ENCODE data around the gene NUDT21.

Gene NUDT21

DNA sequence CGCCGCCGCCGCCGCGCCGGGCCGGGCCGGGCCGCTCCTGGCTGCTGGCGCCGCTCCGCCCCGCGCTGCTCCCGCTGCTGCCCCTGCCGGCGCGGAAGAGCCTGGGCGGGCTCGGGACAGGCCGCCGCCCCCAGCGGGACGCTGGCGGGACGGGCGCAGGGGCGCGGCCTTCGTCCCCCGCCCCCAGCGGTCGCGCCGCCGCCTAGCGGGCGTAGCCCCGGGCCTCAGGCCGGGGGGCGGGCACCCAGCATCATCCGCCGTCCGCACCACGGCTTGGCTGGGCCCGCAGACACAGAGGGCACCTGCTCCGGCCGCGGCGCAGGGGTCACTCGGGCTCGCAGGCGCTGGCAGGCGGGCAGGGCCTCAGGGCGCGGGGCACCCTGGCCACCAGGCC lies 25.7 kb downstream of the NUDT21 start, which contains the start of gene AMFR:
AMFR (minus strand) TSS at position 107 of the 394 bp plus-strand sequence. CDS start 218 bp downstream, outside the sequence.
- Histone ChIP-seq H3K9me2 (replicated peaks; ENCODE audit: low read depth, low read length) (no peaks in the 10 kb centered on the region), H3K4me3 (ENCODE audit: low read length, poor library complexity, severe bottlenecking) (peak within 1 kb of the TSS; percentile 82), H3K4me1 (ENCODE audit: insufficient read depth, low read length, poor library complexity, severe bottlenecking) (peaks cover 37% of the 10 kb centered on the region), H3K79me2 (ENCODE audit: insufficient read depth, low read length) (peaks cover 46% of the 10 kb centered on the region), H2AFZ (ENCODE audit: low read length) (peak within 1 kb of the TSS; percentile 51; the same call in 1 of the 2 replicates), H3K9ac (ENCODE audit: low read depth, low read length, poor library complexity, severe bottlenecking) (peak within 1 kb of the TSS; percentile 79), H3F3A (ENCODE audit: low read depth) (peaks cover 7% of the 10 kb centered on the region; the same call in 1 of the 2 replicates), H4K20me1 (ENCODE audit: insufficient read depth, low read length, poor library complexity, severe bottlenecking) (peaks cover 35% of the 10 kb centered on the region), H3K36me3 (ENCODE audit: insufficient read depth, low read length) (peaks cover 10% of the 10 kb centered on the region), H3K27me3 (ENCODE audit: insufficient read depth, low read length, poor library complexity, severe bottlenecking) (no peaks in the 10 kb centered on the region), H3K9me3 (ENCODE audit: insufficient read depth, low read depth, low read length) (no peaks in the 10 kb centered on the region), H3K4me2 (ENCODE audit: low read depth, low read length, poor library complexity, severe bottlenecking) (peak within 1 kb of the TSS; percentile 86)
- TF ChIP-seq EZH2phosphoT487 (IDR thresholded peaks at IDR 0.05; ENCODE audit: borderline replicate concordance): no peak
- TF ChIP-seq, protein P1, sequence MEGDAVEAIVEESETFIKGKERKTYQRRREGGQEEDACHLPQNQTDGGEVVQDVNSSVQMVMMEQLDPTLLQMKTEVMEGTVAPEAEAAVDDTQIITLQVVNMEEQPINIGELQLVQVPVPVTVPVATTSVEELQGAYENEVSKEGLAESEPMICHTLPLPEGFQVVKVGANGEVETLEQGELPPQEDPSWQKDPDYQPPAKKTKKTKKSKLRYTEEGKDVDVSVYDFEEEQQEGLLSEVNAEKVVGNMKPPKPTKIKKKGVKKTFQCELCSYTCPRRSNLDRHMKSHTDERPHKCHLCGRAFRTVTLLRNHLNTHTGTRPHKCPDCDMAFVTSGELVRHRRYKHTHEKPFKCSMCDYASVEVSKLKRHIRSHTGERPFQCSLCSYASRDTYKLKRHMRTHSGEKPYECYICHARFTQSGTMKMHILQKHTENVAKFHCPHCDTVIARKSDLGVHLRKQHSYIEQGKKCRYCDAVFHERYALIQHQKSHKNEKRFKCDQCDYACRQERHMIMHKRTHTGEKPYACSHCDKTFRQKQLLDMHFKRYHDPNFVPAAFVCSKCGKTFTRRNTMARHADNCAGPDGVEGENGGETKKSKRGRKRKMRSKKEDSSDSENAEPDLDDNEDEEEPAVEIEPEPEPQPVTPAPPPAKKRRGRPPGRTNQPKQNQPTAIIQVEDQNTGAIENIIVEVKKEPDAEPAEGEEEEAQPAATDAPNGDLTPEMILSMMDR (conservative IDR thresholded peaks at IDR 0.05; ENCODE audit: low read length): 0 out of 2 replicates have a peak, but pooled peaks have one; percentile 19

DNA sequence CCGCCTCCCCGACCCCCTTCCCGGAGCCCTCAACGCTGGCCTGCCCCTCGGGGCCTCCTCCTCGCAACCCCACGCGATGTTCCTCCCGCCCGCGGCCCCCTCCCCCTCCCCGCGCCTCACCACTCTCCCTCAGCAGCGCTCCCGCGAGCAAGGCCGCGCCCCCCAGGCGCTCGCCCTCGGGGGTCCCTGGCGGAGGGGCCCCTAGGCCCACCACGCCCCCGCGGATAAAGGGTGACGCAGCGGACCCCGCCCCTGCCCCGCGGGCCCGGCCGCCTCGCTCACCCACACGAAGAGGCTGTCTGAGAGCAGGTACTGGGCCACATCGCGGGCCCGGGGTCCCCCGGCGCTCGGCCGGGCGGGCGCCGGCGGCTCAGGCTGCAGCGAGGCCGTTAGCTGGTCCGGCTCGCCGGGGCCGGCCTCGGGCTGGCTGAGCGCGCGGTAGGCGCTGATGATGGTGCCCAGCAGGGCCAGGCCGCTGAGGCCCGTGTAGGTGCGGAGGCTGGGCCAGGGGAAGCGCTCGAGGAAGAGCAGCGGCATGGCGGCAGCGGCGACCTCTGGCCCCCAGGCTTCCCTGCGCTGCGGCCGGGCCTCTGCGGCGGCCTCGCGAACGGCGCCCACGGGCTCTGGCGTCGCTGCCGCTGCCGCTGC lies 26.2 kb downstream of the NUDT21 start:
- H3K4me1 ChIP-seq (ENCODE audit: insufficient read depth, low read length, poor library complexity, severe bottlenecking): peaks cover 42% of the 10 kb centered on the region
- no peak for TF ChIP-seq EZH2phosphoT487 (IDR thresholded peaks at IDR 0.05; ENCODE audit: borderline replicate concordance)
- TF ChIP-seq, protein P1 (conservative IDR thresholded peaks at IDR 0.05; ENCODE audit: low read length): no peak
- no peaks in the 10 kb centered on the region for H3K9me3 ChIP-seq (ENCODE audit: insufficient read depth, low read depth, low read length)
- peaks cover 5% of the 10 kb centered on the region for H3K36me3 ChIP-seq (ENCODE audit: insufficient read depth, low read length)
- H4K20me1 ChIP-seq (ENCODE audit: insufficient read depth, low read length, poor library complexity, severe bottlenecking): peaks cover 40% of the 10 kb centered on the region
- peak overlapping the region; percentile 86 for H3K4me2 ChIP-seq (ENCODE audit: low read depth, low read length, poor library complexity, severe bottlenecking)
- peak overlapping the region; percentile 51; the same call in 1 of the 2 replicates for H2AFZ ChIP-seq (ENCODE audit: low read length)
- no peaks in the 10 kb centered on the region for H3K27me3 ChIP-seq (ENCODE audit: insufficient read depth, low read length, poor library complexity, severe bottlenecking)
- peak overlapping the region; percentile 82 for H3K4me3 ChIP-seq (ENCODE audit: low read length, poor library complexity, severe bottlenecking)
- peak overlapping the region; percentile 79 for H3K9ac ChIP-seq (ENCODE audit: low read depth, low read length, poor library complexity, severe bottlenecking)
- H3K79me2 ChIP-seq (ENCODE audit: insufficient read depth, low read length): peaks cover 51% of the 10 kb centered on the region
- peaks cover 7% of the 10 kb centered on the region; the same call in 1 of the 2 replicates for H3F3A ChIP-seq (ENCODE audit: low read depth)
- H3K9me2 ChIP-seq (replicated peaks; ENCODE audit: low read depth, low read length): no peaks in the 10 kb centered on the region

DNA sequence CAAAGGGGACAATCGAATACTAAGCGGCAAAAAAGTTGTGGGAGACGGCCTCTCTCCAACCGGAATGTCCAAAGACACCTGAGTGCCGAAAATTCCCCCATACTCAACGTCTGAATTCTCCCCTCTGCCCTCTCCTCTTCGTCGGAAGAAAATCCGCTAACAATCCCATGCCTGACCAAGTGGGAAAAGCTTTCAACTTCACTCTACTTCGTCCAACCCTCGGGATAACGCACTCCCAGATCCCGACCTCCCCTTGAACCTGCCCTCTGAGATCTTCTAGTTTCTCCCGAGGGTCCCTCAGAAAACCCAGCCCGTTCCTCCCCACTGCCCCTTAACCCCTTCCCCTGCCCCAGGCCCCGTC lies 26.7 kb downstream of the NUDT21 start:
- Histone ChIP-seq H3K4me2 (ENCODE audit: low read depth, low read length, poor library complexity, severe bottlenecking) (peak overlapping the region; percentile 86), H3K9ac (ENCODE audit: low read depth, low read length, poor library complexity, severe bottlenecking) (peak overlapping the region; percentile 79), H3K9me2 (replicated peaks; ENCODE audit: low read depth, low read length) (no peaks in the 10 kb centered on the region), H3K4me1 (ENCODE audit: insufficient read depth, low read length, poor library complexity, severe bottlenecking) (peaks cover 42% of the 10 kb centered on the region), H3K9me3 (ENCODE audit: insufficient read depth, low read depth, low read length) (no peaks in the 10 kb centered on the region), H3F3A (ENCODE audit: low read depth) (peaks cover 7% of the 10 kb centered on the region; the same call in 1 of the 2 replicates), H4K20me1 (ENCODE audit: insufficient read depth, low read length, poor library complexity, severe bottlenecking) (peaks cover 40% of the 10 kb centered on the region), H3K36me3 (ENCODE audit: insufficient read depth, low read length) (no peaks in the 10 kb centered on the region; the same call in 1 of the 2 replicates), H3K79me2 (ENCODE audit: insufficient read depth, low read length) (peaks cover 54% of the 10 kb centered on the region), H3K4me3 (ENCODE audit: low read length, poor library complexity, severe bottlenecking) (peak overlapping the region; percentile 82), H3K27me3 (ENCODE audit: insufficient read depth, low read length, poor library complexity, severe bottlenecking) (no peaks in the 10 kb centered on the region), H2AFZ (ENCODE audit: low read length) (peak overlapping the region; percentile 51; the same call in 1 of the 2 replicates)
- TF ChIP-seq EZH2phosphoT487 (IDR thresholded peaks at IDR 0.05; ENCODE audit: borderline replicate concordance): no peak
- TF ChIP-seq, protein P1 (conservative IDR thresholded peaks at IDR 0.05; ENCODE audit: low read length): no peak

Measured in Loucy (cell line).